A204.1 (cell line): Measurements from ENCODE around the gene HSPA1L.

Experiments
- FAIRE-seq: peaks from 2 replicates; lab custom pipeline; 2012; peaks lifted over from hg19 to GRCh38; lab: Jason Lieb, UNC

Gene HSPA1L

GRCh38 chr6:31763619-31763940, 51.5 kb downstream of the HSPA1L start:
- FAIRE-seq, result no peak

GRCh38 chr6:31762878-31763618, 52.0 kb downstream of the HSPA1L start:
- no peak for FAIRE-seq

GRCh38 chr6:31762356-31762755, 52.7 kb downstream of the HSPA1L start, which contains the start of gene SAPCD1:
Gene SAPCD1, plus strand, starts transcription at chr6:31762656. Its CDS starts 399 bp downstream, at chr6:31763055.
- no peak for FAIRE-seq

- no peak for FAIRE-seq
These were observed 53.7 kb downstream of the HSPA1L start for GRCh38 chr6:31761343-31761742.

GRCh38 chr6:31760790-31761189, 54.3 kb downstream of the HSPA1L start:
- no peak for FAIRE-seq
